A549 (cell line): ENCODE results near the gene LYPD6B. TPM values are rescaled to one million over a fixed set of nuclear protein-coding genes. Genes with fewer than 3 reads are reported as not detected.

Experiments
- ATAC-seq, 2 experiments: fragments of 200-7000 bp in 1 of 2; fragments of >200 bp in 1 of 2; cut with Nextera tagmentation in 1 of 2; cut with Tn5 transposase in 1 of 2; 3 replicates each; pipeline versions ENCODE4 v1.8.0 to v1.9.1; 2018 to 2020; ENCODE audit warnings: mild to moderate bottlenecking in 1 of 2, moderate library complexity in 1 of 2
- CTCF ChIA-PET: fragments of 300-600 bp; sonication (Branson Sonifier 250); formaldehyde crosslinking; extraction: SDS; loops from one replicate; lab custom pipeline; 2021; ENCODE audit warnings: antibody characterized with exemption, inconsistent platforms; lab: Yijun Ruan, JAX
- POLR2A ChIA-PET: fragments of 350-600 bp; formaldehyde crosslinking; extraction: SDS; loops from one replicate; lab custom pipeline; 2021; ENCODE audit warnings: antibody characterized with exemption, inconsistent platforms; lab: Yijun Ruan, JAX
- DNase-seq, 2 experiments: peaks; one replicate each; pipeline versions ENCODE4 v3.0.0 to v3.0.0-alpha.2; 2011 to 2016; ENCODE audit warnings: low read depth in 1 of 2, low spot score in 1 of 2
- FAIRE-seq: peaks from 2 replicates; lab custom pipeline; 2011; peaks lifted over from hg19 to GRCh38; lab: Jason Lieb, UNC
- H3K27ac ChIP-seq, 2 experiments: fragments of >200 bp; sonication (Bioruptor Twin); formaldehyde crosslinking; 3 replicates each; pipeline ENCODE4 v1.5.1; 2016 to 2017
- H3K4me1 ChIP-seq: fragments of >200 bp; sonication (Bioruptor Twin); formaldehyde crosslinking; 3 replicates; pipeline ENCODE4 v1.6.1; 2016
- H3K4me2 ChIP-seq: fragments of >200 bp; sonication (Bioruptor Twin); formaldehyde crosslinking; 3 replicates; pipeline ENCODE4 v1.6.1; 2016
- H3K4me3 ChIP-seq: fragments of >200 bp; sonication (Bioruptor Twin); formaldehyde crosslinking; 3 replicates; pipeline ENCODE4 v1.5.1; 2016
- H3K9me3 ChIP-seq: fragments of >200 bp; sonication (Bioruptor Twin); formaldehyde crosslinking; 3 replicates; pipeline ENCODE4 v1.6.1; 2016
- CBX8 ChIP-seq: fragments of 200-600 bp; sonication (generic); IDR thresholded peaks from 2 replicates; pipeline ENCODE4 v1.6.1; 2016
- CEBPB ChIP-seq, 2 experiments: fragments of >200 bp in 1 of 2; sonication (Bioruptor Twin) in 1 of 2; formaldehyde crosslinking in 1 of 2; IDR thresholded peaks; 2 replicates each; pipeline ENCODE4 v1.6.1; 2012 to 2016
- CHD4 ChIP-seq: fragments of 200-600 bp; sonication (generic); IDR thresholded peaks from 2 replicates; pipeline ENCODE4 v1.6.1; 2016; ENCODE audit warnings: antibody characterized with exemption, mild to moderate bottlenecking, borderline replicate concordance
- EHF ChIP-seq: fragments of 250-450 bp; sonication (Bioruptor Pico); IDR thresholded peaks from 2 replicates; pipeline ENCODE4 v1.5.0; 2020; ENCODE audit warnings: mild to moderate bottlenecking
- ELK1 ChIP-seq: fragments of 150-350 bp; IDR thresholded peaks from 2 replicates; pipeline ENCODE4 v1.6.1; 2014; ENCODE audit warnings: low read depth, mild to moderate bottlenecking, low read length
- EP300 ChIP-seq, 2 experiments: fragments of >200 bp; sonication (Bioruptor Twin); formaldehyde crosslinking; IDR thresholded peaks; 2 replicates in 1 of 2; 3 replicates in 1 of 2; pipeline ENCODE4 v1.6.1; 2016 to 2017
- ESRRA ChIP-seq: fragments of 150-350 bp; IDR thresholded peaks from 2 replicates; pipeline ENCODE4 v1.6.1; 2014; ENCODE audit warnings: mild to moderate bottlenecking, low read length, borderline replicate concordance
- FOSL2 ChIP-seq, 2 experiments: fragments of 450-650 bp in 1 of 2; fragments of >200 bp in 1 of 2; sonication (Bioruptor Twin) in 1 of 2; formaldehyde crosslinking; IDR thresholded peaks; 2 replicates each; pipeline versions ENCODE4 v1.5.0 to v1.6.1; 2016 to 2020; ENCODE audit warnings: mild to moderate bottlenecking in 1 of 2, moderate library complexity in 1 of 2
- GATA3 ChIP-seq: IDR thresholded peaks from 2 replicates; pipeline ENCODE4 v1.6.1; 2012; ENCODE audit warnings: borderline replicate concordance
- HES2 ChIP-seq: fragments of >200 bp; sonication (Bioruptor Twin); formaldehyde crosslinking; IDR thresholded peaks from 2 replicates; pipeline ENCODE4 v1.6.1; 2016
- HEYL ChIP-seq: fragments of 250-450 bp; sonication (Bioruptor Pico); IDR thresholded peaks from 2 replicates; pipeline ENCODE4 v1.8.0; 2021; ENCODE audit warnings: mild to moderate bottlenecking, moderate library complexity
- HMGXB4 ChIP-seq: fragments of 250-450 bp; sonication (Bioruptor Pico); IDR thresholded peaks from 2 replicates; pipeline ENCODE4 v1.5.0; 2021; ENCODE audit warnings: mild to moderate bottlenecking, moderate library complexity, borderline replicate concordance
- HOXB5 ChIP-seq: fragments of 250-450 bp; sonication (Bioruptor Pico); IDR thresholded peaks from 2 replicates; pipeline ENCODE4 v1.5.0; 2020; ENCODE audit warnings: mild to moderate bottlenecking, moderate library complexity
- JUNB ChIP-seq: fragments of >200 bp; sonication (Bioruptor Twin); formaldehyde crosslinking; IDR thresholded peaks from 2 replicates; pipeline ENCODE4 v1.6.1; 2016
- KDM1A ChIP-seq: fragments of 200-600 bp; sonication (generic); IDR thresholded peaks from 2 replicates; pipeline ENCODE4 v1.6.1; 2016; ENCODE audit warnings: low read depth, mild to moderate bottlenecking
- KDM5A ChIP-seq: fragments of 200-600 bp; sonication (generic); IDR thresholded peaks from 2 replicates; pipeline ENCODE4 v1.6.1; 2016; ENCODE audit warnings: antibody characterized with exemption, mild to moderate bottlenecking
- MAX ChIP-seq: IDR thresholded peaks from 2 replicates; pipeline ENCODE4 v1.6.1; 2012
- POLR2AphosphoS2 ChIP-seq: conservative IDR thresholded peaks from 2 replicates; pipeline ENCODE4 v1.6.1; 2012; ENCODE audit warnings: low read length, improper control_type of control experiment, inconsistent platforms
- RARB ChIP-seq: fragments of 250-450 bp; sonication (Bioruptor Pico); IDR thresholded peaks from 2 replicates; pipeline ENCODE4 v1.8.0; 2021; ENCODE audit warnings: mild to moderate bottlenecking, moderate library complexity
- RCOR1 ChIP-seq: fragments of 150-350 bp; IDR thresholded peaks from 2 replicates; pipeline ENCODE4 v1.6.1; 2014; ENCODE audit warnings: antibody characterized with exemption, low read length, low read depth
- RFX5 ChIP-seq: fragments of 450-650 bp; IDR thresholded peaks from 2 replicates; pipeline ENCODE4 v1.7.1; 2014; ENCODE audit warnings: antibody characterized with exemption, mild to moderate bottlenecking, moderate library complexity
- RNF2 ChIP-seq: fragments of 200-600 bp; sonication (generic); IDR thresholded peaks from 2 replicates; pipeline ENCODE4 v1.6.1; 2016; ENCODE audit warnings: low read depth, mild to moderate bottlenecking, antibody characterized with exemption, moderate library complexity, borderline replicate concordance
- TP53 ChIP-seq: fragments of 250-450 bp; sonication (Bioruptor Pico); IDR thresholded peaks from 2 replicates; pipeline ENCODE4 v1.5.0; 2021; ENCODE audit warnings: mild to moderate bottlenecking, moderate library complexity
- USF2 ChIP-seq: fragments of 450-650 bp; IDR thresholded peaks from 2 replicates; pipeline ENCODE4 v1.6.1; 2014; ENCODE audit warnings: antibody characterized with exemption
- ZFP36 ChIP-seq: fragments of 450-650 bp; IDR thresholded peaks from 2 replicates; pipeline ENCODE4 v1.6.1; 2014; ENCODE audit warnings: borderline replicate concordance; ENCODE audit not compliant: partially characterized antibody
- ZNF302 ChIP-seq: fragments of 250-450 bp; sonication (Bioruptor Pico); IDR thresholded peaks from 2 replicates; pipeline ENCODE4 v1.9.0; 2021; ENCODE audit warnings: inconsistent platforms, mild to moderate bottlenecking, moderate library complexity
- ZSCAN20 ChIP-seq: fragments of 250-450 bp; sonication (Bioruptor Pico); IDR thresholded peaks from 2 replicates; pipeline ENCODE4 v1.8.0; 2022; ENCODE audit warnings: mild to moderate bottlenecking, moderate library complexity
- WGBS: methylation state at CpG from one replicate; pipeline ENCODE4 v1.1.6; 2017; ENCODE audit errors: missing lambda C conversion rate; 5-methylcytosine and 5-hydroxymethylcytosine counted together
- polyA plus RNA-seq, 4 experiments: library from polyadenylated mRNA; depleted of rRNA in 3 of 4; stranded (reverse); fragments of >200 nt; fragmentation: RNase III in 1 of 4; extraction: RNeasy Plus Mini Kit Qiagen cat#74134 plus additional on column Dnase treatment in 1 of 4; gene quantifications; 2 replicates in 3 of 4; 3 replicates in 1 of 4; pipeline ENCODE4 v1.2.3, GENCODE V29; 2011 to 2017

Gene LYPD6B
- polyA plus RNA-seq, 2 of the 4 experiments (the other 2 are of a cell fraction) = not detected

- ChIA-PET POLR2A (no interaction called here), CTCF (interaction anchor here (0.6 kb wide), 1 partner anchor 506 kb away, joined by 5 read pairs; no protein-coding TSS in a partner anchor)
- no peak overlapping the region for H3K27ac ChIP-seq
- ATAC-seq (no peak), FAIRE-seq (no peak), DNase-seq (no peak)
- H3K9me3 ChIP-seq = no peaks in the 10 kb centered on the region
- H3K4me2 ChIP-seq = no peak overlapping the region
- H3K4me1 ChIP-seq = no peaks in the 10 kb centered on the region
- TF ChIP-seq TP53 (CRISPR knock-in tag) = no peak
- TF ChIP-seq JUNB = no peak
- TF ChIP-seq EHF (CRISPR knock-in tag) = no peak
- TF ChIP-seq HMGXB4 (CRISPR knock-in tag) = no peak
- TF ChIP-seq POLR2AphosphoS2 = no peak
- no peak for TF ChIP-seq ESRRA
- TF ChIP-seq FOSL2 (IDR thresholded peaks at IDR 0.05) = no peak
- TF ChIP-seq FOSL2 (CRISPR knock-in tag; IDR thresholded peaks at IDR 0.05) = no peak
- no peak for TF ChIP-seq RCOR1
- no peak for TF ChIP-seq MAX
- no peak for TF ChIP-seq USF2
- no peak for TF ChIP-seq HEYL (CRISPR knock-in tag)
- no peak for TF ChIP-seq ZNF302 (CRISPR knock-in tag)
- TF ChIP-seq KDM5A = no peak
- TF ChIP-seq CEBPB (IDR thresholded peaks at IDR 0.05) = no peak
- TF ChIP-seq GATA3 = no peak
- no peak for TF ChIP-seq KDM1A
- no peak overlapping the region for H3K4me3 ChIP-seq
- 41% methylated on average over 3 of the region's 3 CpGs for WGBS
Observed at GRCh38 chr2:149099298-149099697, 60.8 kb downstream of the LYPD6B start.

- Histone ChIP-seq H3K9me3 (no peaks in the 10 kb centered on the region), H3K27ac (no peak overlapping the region), H3K4me2 (no peak overlapping the region), H3K4me1 (no peaks in the 10 kb centered on the region), H3K4me3 (no peak overlapping the region)
- POLR2A ChIA-PET = no interaction called here
- CTCF ChIA-PET = no interaction called here
- ATAC-seq = no peak
- 18% methylated on average over 11 of the region's 12 CpGs for WGBS
- FAIRE-seq = no peak
- TF ChIP-seq CHD4 = no peak
- no peak for TF ChIP-seq HOXB5 (CRISPR knock-in tag)
- no peak for TF ChIP-seq ELK1
- no peak for TF ChIP-seq RNF2
- TF ChIP-seq EP300 (IDR thresholded peaks at IDR 0.05) = no peak
- no peak for TF ChIP-seq RFX5
- no peak for TF ChIP-seq RARB
- no peak for TF ChIP-seq ZFP36
- no peak for TF ChIP-seq USF2
- TF ChIP-seq CBX8 = no peak
- no peak for TF ChIP-seq ZNF302 (CRISPR knock-in tag)
- TF ChIP-seq ZSCAN20 (CRISPR knock-in tag) = no peak
- no peak for TF ChIP-seq HES2
- TF ChIP-seq, all 56 proteins: peak for 0
- DNase-seq = no peak
Observed at GRCh38 chr2:149100739-149101699, 62.5 kb downstream of the LYPD6B start.
